ENCODE measurements around the gene ERCC4.
A peak's percentile ranks its signal among the peaks of the same experiment; 100 is the strongest.

Gene ERCC4

GRCh38 chr16:13995194-13995593 is 75.2 kb downstream of the ERCC4 start:
- no peak for DNase-seq

GRCh38 chr16:13996778-13997288 is 76.9 kb downstream of the ERCC4 start:
- no peak for DNase-seq

- no peak for DNase-seq
These were observed 77.6 kb downstream of the ERCC4 start for GRCh38 chr16:13997526-13997925.

- peak; percentile 43 to 58 for DNase-seq
These were observed 78.0 kb downstream of the ERCC4 start for GRCh38 chr16:13997933-13998332.

GRCh38 chr16:13999071-13999894 is 79.3 kb downstream of the ERCC4 start:
- DNase-seq, result no peak

- peak; percentile 42 to 47 for DNase-seq
These were observed 80.0 kb downstream of the ERCC4 start for GRCh38 chr16:13999895-14000425.

- DNase-seq, result no peak
These were observed 81.6 kb downstream of the ERCC4 start for GRCh38 chr16:14001521-14001920.
